Measurements from ENCODE around the gene IL17RA.
"Not testable (repeated sequence)": the region's sequence is repeated elsewhere in the genome, so short reads cannot be mapped to it uniquely, and the experiment has no call there.

Gene IL17RA

DNA sequence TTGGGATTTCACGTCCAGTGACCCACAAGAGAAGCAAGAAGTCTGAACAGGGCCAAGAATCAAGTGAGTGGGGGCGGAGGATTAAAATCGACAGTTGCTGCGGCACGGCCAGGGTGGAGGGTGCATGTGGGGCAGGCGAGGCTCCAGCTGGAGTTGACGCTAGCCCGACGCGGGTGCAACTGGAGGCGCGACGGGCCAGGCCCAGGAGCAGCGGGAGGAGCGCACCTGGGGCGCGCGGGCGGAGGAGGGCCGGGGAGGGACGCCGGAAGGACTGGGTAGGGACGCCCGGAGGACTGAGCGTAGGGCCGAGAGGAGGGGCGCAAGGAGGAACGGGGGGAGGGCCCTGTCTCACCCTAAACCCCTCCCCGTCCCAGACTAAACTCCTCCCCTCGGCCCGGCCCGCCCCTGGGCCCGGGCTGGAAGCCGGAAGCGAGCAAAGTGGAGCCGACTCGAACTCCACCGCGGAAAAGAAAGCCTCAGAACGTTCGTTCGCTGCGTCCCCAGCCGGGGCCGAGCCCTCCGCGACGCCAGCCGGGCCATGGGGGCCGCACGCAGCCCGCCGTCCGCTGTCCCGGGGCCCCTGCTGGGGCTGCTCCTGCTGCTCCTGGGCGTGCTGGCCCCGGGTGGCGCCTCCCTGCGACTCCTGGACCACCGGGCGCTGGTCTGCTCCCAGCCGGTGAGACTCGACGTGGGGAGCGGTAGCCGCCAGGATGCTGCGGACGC, at the start of gene IL17RA:
TSS of gene IL17RA (plus strand) at position 447 of the 723 bp plus-strand sequence. CDS start at position 539, 92 bp downstream.
- DNase-seq, result peak; percentile 92

GRCh38 chr22:17035246-17035645, 49.6 kb upstream of the IL17RA start:
- no peak for DNase-seq

- DNase-seq, result not testable (repeated sequence)
Measured at GRCh38 chr22:17035976-17036841, 48.6 kb upstream of the IL17RA start.

DNA sequence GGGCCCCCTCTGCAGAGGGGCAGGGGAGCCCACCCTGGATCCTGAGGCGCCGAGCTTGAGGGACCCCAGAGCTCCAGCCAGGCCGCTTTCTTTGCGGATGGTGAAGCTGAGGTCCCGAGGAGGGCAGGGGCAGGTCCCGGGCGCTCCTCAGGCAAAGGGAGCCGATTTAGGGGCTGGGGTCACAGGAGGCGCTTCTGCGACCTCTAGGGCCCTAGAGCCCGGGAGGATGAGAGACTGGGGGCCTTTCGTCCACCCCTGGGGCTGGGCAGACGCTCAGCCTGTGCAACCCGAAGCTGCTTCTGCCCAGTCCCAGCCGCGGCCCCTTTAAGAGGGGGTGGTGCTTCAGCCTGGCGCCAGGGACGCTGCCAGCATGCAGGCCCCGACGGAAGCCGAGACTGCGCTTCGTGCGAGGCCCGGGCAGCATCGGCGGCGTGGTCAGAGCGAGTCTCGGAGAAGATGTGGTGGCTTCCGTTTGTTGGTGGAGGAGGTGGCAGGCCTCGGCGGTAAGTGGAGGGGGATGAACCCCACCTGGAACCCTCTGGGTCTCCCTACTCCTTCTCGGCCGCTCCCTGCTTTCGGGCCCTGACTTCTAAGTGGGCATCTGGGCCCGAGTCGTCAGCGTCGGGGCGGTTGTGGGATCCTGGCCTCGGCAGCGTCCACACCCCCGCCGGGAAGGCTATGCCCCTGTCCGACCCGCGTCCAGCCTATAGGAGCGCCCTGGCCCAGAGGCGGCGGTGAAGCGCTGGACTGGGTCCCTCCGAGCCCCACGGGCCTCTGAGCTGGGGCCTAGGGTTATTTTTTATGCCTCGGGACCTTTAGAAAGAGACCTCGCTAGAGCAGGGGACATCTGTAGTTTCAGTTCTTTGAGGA, 47.7 kb upstream of the IL17RA start:
- not testable (repeated sequence) for DNase-seq

DNA sequence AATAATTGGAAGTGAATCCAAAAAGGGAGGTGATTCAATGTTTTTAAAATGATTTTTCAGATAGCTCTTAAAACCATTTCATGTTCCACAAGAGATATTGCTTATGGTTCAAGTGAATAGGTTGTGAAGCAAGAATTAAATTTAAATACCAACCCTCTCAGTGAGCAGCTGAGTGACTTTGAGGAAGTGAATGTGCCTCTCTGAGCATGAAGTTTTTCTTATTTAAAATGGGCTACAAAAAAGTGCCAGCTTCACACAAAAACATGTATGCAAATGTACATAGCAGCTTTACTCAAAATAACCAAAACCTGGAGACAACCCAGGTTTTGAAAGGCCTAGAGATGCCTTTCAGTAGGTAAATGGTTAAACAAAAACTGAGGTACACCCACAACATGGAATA, 41.3 kb upstream of the IL17RA start:
- no peak for DNase-seq

DNA sequence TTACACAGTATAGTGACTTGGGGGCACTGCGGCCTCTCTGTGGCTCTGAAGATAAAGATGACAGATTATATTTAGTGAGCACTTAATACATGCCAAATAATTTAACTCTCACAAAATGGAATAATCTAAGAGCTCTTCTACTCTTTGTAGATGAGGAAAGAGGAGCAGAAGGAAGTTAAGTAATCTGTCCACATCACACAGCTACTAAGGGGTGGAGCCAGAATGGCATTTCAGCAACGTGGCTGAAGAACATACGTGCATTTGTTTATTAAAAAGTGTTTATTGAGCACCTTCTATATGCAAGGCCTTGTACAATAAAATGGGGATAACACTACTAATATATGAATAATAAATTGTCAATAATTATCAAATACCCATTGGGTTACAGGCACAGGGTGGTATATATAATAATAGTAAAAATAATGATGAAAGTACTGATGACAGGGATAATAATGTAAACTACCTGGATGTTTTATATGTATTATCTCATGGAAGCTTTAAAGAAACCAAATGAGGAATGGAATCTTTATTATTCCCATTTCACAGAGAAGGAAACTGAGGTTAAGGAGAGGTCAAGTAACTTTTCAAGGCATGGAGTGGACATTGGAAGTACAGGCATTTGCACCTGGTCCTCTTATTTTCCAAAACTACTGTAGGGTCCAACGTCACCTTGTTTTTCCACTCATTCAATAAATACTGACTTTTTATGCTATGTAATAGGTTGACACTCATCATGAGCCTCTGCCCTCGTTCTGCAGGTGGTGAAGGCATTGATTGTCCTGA, 38.0 kb upstream of the IL17RA start:
- no peak for DNase-seq

GRCh38 chr22:17047656-17048055, 37.1 kb upstream of the IL17RA start:
- no peak for DNase-seq

DNA sequence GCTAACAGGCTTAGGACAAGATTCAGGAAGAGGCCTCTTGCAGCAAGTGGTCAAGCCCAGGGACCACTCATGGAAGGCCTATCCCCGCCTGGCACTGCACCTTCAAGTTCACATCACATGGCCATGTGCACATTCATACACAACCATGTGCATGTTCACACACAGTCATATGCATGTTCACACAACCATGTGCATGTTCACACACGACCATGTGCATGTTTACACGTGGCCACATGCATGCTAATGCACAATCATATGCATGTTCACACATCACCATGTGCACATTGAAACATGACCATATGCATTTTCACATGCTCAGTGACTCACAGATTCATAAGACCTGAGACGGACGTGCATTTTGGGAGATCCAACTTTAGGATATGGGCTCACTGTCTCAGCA, 28.7 kb upstream of the IL17RA start:
- DNase-seq, result no peak

GRCh38 chr22:17056807-17057206, 28.0 kb upstream of the IL17RA start:
- no peak for DNase-seq

- DNase-seq, result peak; percentile 56
Measured at GRCh38 chr22:17057959-17058814, 26.6 kb upstream of the IL17RA start.

DNA sequence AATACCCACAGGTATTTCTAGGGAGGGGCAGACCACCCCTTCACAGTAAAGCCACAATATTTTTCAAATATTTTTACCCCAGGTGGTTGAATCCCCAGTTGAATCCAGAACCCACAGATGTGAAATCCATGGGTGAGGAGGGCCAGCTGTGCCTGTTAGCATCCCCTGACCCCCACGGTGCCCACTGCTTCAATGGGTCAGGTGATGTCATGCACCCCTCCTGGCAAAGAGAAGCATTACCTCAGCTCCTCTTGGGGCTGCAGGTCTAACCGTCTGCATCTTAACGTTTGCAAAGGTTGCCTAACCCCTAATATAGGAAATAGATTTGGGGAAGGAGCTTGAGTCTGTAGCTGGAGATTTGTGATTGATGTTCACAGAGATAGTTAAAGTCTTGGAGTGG, 24.7 kb upstream of the IL17RA start:
- DNase-seq, result no peak

- DNase-seq, result no peak
Measured at GRCh38 chr22:17063411-17064106, 21.2 kb upstream of the IL17RA start.

- no peak for DNase-seq
Measured at GRCh38 chr22:17064498-17065100, 20.2 kb upstream of the IL17RA start.

DNA sequence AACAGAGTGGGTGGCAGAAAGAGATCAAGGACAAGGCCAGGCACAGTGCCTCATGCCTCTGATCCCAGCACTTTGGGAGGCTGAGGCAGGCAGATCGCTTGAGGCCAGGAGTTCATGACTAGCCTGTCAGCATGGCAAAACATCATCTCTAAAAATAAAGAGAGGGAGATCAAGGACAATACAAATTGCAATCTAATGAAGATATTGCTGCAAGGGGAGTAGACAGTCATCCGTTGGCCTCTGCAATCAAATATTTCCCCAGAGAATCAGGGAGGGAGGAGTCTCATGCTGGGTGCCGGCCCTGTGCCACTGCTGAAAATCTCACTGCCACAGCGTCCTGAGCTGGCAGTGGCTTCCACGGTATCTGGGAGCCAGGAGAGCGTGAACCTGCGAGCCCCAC, 19.4 kb upstream of the IL17RA start:
- no peak for DNase-seq

GRCh38 chr22:17072877-17073276, 11.9 kb upstream of the IL17RA start:
- no peak for DNase-seq

- no peak for DNase-seq
Measured at GRCh38 chr22:17074648-17075002, 10.2 kb upstream of the IL17RA start.

DNA sequence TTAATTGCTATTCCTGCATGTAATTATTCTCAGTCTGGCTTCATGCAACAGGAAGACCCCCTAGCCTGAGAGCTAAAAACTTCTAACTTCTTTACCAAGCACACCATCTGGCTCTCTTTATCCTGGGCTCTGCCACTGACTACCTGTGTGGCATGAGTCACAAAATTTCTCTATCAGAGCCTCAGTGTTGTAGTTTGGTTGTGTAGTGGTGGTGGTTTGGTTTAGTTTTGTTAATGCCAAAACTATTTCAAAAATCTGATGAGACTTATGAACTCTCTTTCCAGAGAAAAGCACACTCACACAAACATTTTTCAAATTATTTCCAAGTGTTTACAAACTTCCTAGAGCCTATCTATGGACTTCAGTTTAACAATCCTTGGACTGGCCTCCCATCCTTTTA, 7.5 kb upstream of the IL17RA start:
- DNase-seq, result no peak

DNA sequence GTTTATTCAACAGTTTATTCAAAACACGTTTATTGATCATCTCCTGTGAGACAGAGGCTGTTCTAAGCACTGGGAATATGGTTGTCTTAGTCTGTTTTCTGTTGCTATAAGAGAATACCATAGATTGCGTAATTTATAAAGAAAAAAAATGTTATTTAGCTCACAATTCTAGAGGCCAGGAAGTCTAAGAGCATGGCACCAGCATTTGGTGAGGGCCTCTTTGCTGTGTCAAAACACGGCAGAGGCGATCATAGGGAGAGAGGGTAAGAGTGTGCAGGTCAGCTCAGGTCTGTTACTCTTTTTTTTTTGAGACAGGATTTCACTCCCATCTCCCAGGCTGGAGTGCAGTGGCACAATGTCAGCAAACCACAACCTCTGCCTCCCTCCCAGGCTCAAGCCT, 5.2 kb upstream of the IL17RA start:
- DNase-seq, result no peak

DNA sequence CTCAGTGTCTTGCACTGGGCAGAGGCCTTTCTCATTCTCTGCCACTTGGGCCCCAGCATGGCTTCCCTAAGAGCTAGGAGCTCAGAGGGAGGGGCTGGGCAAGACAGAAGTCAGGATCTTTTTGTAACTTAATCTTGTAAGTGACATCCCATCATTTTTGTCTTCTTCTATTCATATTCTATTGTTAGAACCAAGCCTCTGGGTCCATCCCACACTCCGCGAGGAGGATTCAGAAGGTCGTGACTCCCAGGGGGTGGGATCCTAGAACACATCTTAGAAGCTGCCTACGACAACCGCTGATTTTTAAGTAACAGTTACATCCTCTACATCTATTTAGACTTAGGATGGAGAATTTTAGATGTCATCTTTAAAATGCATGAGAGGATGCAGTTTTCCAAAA, 1.5 kb upstream of the IL17RA start:
- no peak for DNase-seq

DNA sequence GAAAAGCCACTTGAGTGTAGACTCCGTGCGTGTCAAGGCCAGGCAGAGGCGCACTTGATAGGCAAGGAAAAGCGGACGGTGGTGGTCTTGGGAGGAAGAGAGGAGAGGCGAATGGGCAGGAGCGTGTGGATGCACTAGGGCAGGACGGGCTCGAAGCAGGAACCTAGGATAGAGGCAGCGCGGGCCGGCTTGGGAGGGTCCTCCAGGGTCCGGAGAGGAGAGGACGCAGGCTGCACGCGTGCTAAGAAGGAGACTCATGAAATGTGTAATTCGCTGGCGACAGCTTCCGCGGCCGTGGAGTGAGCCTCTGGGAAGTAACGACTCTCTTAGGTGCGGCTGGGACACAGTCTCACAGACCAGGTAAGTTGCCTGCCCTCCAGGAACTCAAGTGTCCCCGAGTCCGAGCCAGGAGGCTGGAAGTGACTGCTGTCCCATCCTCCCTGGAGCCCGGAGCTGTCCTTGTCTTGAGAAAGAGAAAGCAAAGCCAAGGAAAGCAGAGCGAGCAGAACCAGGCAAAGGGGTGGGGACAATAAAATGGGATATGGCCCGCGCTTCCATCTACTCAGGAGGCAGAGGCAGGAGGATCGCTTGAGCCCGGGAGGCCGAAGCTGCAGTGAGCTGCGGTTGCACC, 874 bp upstream of the IL17RA start:
- no peak for DNase-seq

Measured in stimulated activated CD4-positive, alpha-beta T cell treated with anti-CD3 and anti-CD28 coated beads, Interleukin-4, amount 100 ng/mL, for 24 hours (primary cell).